HG02973 (cell line): Measurements from ENCODE around the gene ZNF33A.
"Not testable (repeated sequence)": the region's sequence is repeated elsewhere in the genome, so short reads cannot be mapped to it uniquely, and the experiment has no call there.

ENCODE experiments used
- ATAC-seq: cut with Tn5 transposase; IDR thresholded peaks from one replicate; pipeline ENCODE4 v1.9.1; 2021; ENCODE audit warnings: moderate library complexity; ENCODE audit not compliant: unreplicated experiment

ZNF33A gene

GRCh38 chr10:38010119-38010903 lies at the start of gene ZNF33A:
Gene ZNF33A, plus strand, starts transcription at chr10:38010675. Its CDS starts 1,667 bp downstream, at chr10:38012342.
- peak; percentile 83 for ATAC-seq

- no peak for ATAC-seq
These were observed 45.5 kb upstream of the ZNF33A start for GRCh38 chr10:37965006-37965405.

GRCh38 chr10:37972396-37972795 lies 38.1 kb upstream of the ZNF33A start:
- ATAC-seq: no peak

- ATAC-seq: no peak
These were observed 35.0 kb upstream of the ZNF33A start for GRCh38 chr10:37975401-37975991.

GRCh38 chr10:37976091-37976879 lies 34.2 kb upstream of the ZNF33A start, which contains the start of gene ZNF25:
Gene ZNF25, minus strand, starts transcription at chr10:37976647. Its CDS starts 4,925 bp downstream, at chr10:37971722.
- peak; percentile 95 for ATAC-seq

GRCh38 chr10:37976880-37977203 lies 33.6 kb upstream of the ZNF33A start:
- no peak for ATAC-seq

- ATAC-seq: no peak
These were observed 18.8 kb upstream of the ZNF33A start for GRCh38 chr10:37991655-37992054.

GRCh38 chr10:37992083-37992482 lies 18.4 kb upstream of the ZNF33A start:
- ATAC-seq: no peak

GRCh38 chr10:37998920-37999319 lies 11.6 kb upstream of the ZNF33A start:
- ATAC-seq: not testable (repeated sequence)

GRCh38 chr10:38000474-38000873 lies 10.0 kb upstream of the ZNF33A start:
- ATAC-seq: not testable (repeated sequence)

- ATAC-seq: no peak
These were observed 7.4 kb upstream of the ZNF33A start for GRCh38 chr10:38003026-38003425.

- ATAC-seq: no peak
These were observed 6.9 kb upstream of the ZNF33A start for GRCh38 chr10:38003588-38003987.

- no peak for ATAC-seq
These were observed 2.9 kb upstream of the ZNF33A start for GRCh38 chr10:38007551-38007950.

- ATAC-seq: no peak
These were observed 2.5 kb upstream of the ZNF33A start for GRCh38 chr10:38007991-38008390.

- ATAC-seq: no peak
These were observed 5.9 kb downstream of the ZNF33A start for GRCh38 chr10:38016354-38016753.

GRCh38 chr10:38019124-38019523 lies 8.6 kb downstream of the ZNF33A start:
- ATAC-seq: not testable (repeated sequence)

GRCh38 chr10:38025283-38025682 lies 14.8 kb downstream of the ZNF33A start:
- peak; percentile 54 for ATAC-seq

- no peak for ATAC-seq
These were observed 17.5 kb downstream of the ZNF33A start for GRCh38 chr10:38027986-38028385.

GRCh38 chr10:38032886-38033285 lies 22.4 kb downstream of the ZNF33A start:
- no peak for ATAC-seq

- peak; percentile 93 for ATAC-seq
These were observed 27.8 kb downstream of the ZNF33A start for GRCh38 chr10:38038107-38038931.

- ATAC-seq: peak; percentile 17
These were observed 28.4 kb downstream of the ZNF33A start for GRCh38 chr10:38038932-38039245.
